GM12892 (cell line): ENCODE data around the gene ZDHHC13.

Experiments
- POLR2A ChIP-seq: IDR thresholded peaks from 2 replicates; pipeline ENCODE4 v1.6.1; 2011; ENCODE audit warnings: low read depth, low read length, control low read depth
- POLR2AphosphoS5 ChIP-seq: IDR thresholded peaks from 2 replicates; pipeline ENCODE4 v1.6.1; 2011; ENCODE audit warnings: low read depth, low read length, control low read depth

DNA sequence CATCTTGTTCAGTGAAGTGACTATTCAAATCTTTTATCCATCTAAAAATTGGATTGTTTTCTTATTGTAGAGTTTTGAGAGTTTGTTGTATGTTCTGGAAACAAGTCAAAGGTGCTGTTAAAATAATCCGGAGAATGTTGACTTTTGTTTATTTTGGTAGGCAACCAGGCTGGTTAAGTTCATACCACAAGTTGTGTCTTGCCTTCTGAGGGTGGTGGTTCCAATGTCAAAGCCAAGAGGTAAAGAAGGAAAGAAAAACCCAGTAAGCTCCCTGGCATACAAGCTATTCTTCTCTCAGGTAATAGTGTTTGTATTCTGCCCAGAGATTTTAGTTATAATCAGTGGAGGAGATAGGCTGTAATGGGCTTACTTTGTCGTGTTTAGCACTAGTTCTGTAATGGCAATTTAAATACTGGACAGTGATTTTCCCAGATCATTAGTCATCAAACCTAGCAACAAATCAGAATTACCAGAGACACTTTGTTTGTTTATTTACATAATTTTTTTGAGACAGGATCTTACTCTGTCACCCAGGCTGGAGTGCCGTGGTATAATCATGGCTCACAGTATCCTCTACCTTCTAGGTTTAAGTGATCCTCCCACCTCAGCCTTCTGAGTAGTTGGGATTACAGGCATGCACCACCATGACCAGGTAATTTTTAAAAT lies 99.9 kb downstream of the ZDHHC13 start:
- TF ChIP-seq POLR2A, result no peak
- TF ChIP-seq POLR2AphosphoS5, result no peak
